Measurements from ENCODE around the gene TTF2.

The TTF2 gene

DNA sequence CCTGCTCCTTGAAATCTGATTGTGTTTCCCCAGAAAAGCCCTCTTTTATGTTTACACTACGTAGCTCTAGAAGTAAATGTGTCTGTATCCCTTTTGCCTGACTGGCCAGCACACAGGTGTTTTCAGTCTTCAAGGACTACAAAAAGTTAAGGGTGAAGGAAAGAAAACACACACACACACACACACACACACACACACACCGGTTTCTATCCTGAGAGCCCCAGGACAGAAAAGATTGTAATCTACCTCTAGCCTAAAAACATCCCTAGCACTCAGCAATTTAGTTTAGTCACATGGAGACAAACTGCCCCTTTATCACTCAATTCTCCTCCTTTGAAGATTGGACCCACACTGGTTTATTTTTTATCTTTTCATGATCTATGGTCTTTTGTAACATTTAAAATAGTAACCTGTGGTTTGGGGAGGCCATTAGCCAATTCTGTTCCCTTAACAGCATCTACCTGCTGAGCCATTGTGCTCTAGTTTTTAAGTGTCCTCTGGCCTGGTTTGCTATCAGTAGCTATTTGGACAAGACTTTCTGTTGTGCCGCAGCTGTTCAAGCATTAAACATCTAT, 77.2 kb downstream of the TTF2 start:
- TF ChIP-seq, protein P1, sequence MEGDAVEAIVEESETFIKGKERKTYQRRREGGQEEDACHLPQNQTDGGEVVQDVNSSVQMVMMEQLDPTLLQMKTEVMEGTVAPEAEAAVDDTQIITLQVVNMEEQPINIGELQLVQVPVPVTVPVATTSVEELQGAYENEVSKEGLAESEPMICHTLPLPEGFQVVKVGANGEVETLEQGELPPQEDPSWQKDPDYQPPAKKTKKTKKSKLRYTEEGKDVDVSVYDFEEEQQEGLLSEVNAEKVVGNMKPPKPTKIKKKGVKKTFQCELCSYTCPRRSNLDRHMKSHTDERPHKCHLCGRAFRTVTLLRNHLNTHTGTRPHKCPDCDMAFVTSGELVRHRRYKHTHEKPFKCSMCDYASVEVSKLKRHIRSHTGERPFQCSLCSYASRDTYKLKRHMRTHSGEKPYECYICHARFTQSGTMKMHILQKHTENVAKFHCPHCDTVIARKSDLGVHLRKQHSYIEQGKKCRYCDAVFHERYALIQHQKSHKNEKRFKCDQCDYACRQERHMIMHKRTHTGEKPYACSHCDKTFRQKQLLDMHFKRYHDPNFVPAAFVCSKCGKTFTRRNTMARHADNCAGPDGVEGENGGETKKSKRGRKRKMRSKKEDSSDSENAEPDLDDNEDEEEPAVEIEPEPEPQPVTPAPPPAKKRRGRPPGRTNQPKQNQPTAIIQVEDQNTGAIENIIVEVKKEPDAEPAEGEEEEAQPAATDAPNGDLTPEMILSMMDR (IDR thresholded peaks at IDR 0.05): no peak

DNA sequence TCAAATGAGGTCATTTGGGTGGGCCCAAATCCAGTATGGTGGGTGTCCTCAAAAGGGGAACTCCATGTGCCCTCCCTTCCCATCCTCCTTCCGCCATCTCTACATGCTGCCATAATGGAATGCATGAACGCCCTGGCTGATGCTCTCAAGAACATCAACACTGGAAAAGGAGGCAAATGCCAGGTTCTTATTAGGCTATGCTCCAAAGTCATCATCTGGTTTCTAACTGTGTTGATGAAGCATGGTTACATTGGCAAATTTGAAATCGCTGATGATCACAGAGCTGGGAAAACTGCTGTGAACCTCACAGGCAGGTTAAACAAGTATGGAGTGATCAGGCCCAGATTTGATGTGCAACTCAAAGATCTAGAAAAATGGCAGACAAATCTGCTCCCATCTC, 78.0 kb downstream of the TTF2 start:
- TF ChIP-seq, protein P1 (IDR thresholded peaks at IDR 0.05): no peak

DNA sequence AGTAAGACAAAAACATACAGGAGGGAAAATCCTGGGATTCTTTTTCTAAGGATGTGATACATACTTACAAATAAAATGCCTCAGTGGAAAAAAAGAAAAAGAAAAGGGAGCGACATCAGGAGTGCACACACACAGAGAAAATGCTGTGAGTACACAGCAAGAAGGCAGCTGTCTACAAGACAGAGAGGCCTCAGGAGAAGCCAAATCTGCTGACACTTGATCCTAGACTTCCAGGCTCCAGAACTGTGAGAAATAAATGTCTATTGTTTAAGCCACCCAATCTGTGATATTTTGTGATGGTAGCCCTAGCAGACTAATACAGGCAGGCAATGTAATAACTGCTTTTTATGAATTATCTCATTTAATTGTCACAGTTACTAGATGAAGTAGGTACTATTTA, 78.4 kb downstream of the TTF2 start:
- TF ChIP-seq, protein P1 (IDR thresholded peaks at IDR 0.05): no peak

DNA sequence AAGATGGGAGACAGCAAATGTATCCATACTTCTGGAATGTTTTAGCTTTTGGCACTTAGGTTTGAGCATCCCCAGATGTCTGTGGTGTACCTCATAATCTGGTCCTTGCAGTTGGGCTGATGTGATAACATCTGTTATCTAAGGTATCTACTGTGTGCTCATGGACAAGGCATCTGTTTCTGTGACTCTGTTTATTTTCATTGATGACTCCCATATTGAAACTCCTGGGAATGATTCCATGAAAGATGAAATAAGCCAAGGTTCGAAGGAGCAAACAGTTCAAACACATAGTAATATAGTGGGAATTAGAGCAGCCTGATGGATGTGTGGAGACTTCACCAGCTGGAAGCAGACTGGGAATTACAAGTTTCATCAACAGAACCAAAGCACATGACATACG, 82.1 kb downstream of the TTF2 start:
- TF ChIP-seq, protein P1 (IDR thresholded peaks at IDR 0.05): no peak

DNA sequence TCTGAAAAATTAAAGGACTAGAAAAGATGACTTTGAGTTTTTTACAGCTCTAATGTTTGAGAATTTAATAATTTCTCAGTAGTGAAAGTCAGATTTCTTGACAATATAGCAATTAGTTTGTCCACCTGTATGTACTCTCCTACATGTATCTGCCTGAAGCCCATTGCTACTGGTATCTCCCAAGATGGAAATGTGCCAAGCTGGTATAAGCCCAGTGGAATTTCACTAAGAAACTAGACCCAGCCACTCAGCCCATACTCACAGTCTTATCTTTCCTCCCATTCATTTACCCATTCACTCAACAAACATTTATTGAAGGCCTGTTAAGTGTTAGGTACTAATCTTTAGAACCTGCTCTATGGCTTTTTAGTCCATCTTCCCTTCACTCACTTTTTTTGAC, 83.0 kb downstream of the TTF2 start:
- TF ChIP-seq, protein P1 (IDR thresholded peaks at IDR 0.05): no peak

DNA sequence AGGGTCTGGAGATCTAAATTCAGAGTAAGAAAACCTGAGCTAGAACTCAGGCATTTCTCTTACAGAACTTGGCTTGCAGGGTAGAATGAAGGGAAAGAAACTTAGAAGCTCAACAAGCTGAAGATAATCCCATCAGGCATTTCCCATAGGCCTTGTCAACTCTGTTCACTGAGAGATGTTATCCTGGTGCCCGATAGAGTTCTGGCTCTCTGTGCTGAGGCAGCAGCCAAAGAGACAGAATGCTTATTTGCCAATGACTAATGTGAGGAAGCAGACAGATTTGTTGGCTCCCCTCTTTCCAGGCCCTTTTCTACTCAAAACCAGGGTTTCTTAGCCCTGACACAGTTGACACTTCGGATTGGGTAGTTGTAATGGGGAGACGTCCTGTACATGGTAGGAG, 83.7 kb downstream of the TTF2 start:
- TF ChIP-seq, protein P1 (IDR thresholded peaks at IDR 0.05): no peak

DNA sequence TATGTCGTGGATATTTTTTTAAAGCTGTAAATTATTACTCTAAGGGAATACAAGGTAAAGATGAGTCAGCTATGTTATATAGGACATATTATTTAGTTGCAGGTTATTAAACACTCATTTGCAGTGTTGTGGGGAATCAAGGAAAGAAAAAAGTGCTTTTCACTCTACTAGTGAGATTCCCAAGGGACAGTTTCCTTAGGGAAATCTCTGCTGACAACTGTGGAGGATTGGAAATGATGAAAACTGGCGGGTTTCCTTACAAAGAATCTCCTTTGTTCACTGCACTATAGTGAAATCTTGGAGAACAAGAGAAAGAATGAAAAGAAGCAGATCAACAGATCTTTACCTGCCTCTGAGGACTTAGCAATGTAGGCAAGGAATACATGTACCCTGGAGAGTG, 85.9 kb downstream of the TTF2 start:
- TF ChIP-seq, protein P1 (IDR thresholded peaks at IDR 0.05): no peak

Measured in LNCAP (cell line).